NOMO-1 treated with DMSO at 0.1 percent for 48 hours (cell line): Measurements from ENCODE around the gene PPP1R12B.

Experiments
- DNase-seq: peaks from one replicate; lab custom pipeline; 2025; ENCODE audit not compliant: unreplicated experiment; lab: John Stamatoyannopoulos, UW

The PPP1R12B gene, protein sequence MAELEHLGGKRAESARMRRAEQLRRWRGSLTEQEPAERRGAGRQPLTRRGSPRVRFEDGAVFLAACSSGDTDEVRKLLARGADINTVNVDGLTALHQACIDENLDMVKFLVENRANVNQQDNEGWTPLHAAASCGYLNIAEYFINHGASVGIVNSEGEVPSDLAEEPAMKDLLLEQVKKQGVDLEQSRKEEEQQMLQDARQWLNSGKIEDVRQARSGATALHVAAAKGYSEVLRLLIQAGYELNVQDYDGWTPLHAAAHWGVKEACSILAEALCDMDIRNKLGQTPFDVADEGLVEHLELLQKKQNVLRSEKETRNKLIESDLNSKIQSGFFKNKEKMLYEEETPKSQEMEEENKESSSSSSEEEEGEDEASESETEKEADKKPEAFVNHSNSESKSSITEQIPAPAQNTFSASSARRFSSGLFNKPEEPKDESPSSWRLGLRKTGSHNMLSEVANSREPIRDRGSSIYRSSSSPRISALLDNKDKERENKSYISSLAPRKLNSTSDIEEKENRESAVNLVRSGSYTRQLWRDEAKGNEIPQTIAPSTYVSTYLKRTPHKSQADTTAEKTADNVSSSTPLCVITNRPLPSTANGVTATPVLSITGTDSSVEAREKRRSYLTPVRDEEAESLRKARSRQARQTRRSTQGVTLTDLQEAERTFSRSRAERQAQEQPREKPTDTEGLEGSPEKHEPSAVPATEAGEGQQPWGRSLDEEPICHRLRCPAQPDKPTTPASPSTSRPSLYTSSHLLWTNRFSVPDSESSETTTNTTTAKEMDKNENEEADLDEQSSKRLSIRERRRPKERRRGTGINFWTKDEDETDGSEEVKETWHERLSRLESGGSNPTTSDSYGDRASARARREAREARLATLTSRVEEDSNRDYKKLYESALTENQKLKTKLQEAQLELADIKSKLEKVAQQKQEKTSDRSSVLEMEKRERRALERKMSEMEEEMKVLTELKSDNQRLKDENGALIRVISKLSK

DNA sequence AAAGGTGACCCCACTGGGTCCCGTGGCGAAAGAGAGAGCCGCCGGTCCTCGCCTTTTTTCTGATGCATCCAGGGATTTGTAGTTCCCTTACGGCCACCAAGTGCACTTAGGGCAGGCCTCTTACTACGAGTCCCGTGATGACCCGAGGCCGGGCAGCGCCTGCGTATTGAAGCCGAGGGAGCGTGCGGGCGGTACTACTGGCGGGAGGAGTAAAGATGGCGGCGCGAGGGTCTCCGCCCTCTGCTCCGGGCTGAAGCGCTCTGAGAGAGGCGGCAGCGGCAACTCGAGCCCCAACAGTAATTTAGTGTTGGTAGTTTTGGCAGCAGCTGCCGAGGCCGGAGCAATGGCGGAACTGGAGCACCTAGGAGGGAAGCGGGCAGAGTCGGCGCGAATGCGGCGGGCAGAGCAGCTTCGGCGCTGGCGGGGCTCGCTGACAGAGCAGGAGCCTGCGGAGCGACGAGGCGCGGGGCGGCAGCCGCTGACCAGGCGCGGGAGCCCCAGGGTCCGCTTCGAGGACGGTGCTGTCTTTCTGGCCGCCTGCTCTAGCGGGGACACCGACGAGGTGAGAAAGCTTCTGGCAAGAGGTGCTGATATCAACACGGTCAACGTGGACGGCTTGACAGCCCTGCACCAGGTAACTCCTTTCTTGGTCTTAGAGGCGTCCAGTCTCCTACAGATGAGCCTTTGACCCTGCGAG lies at the start of gene PPP1R12B:
TSS of gene PPP1R12B (plus strand) at position 191 of the 697 bp plus-strand sequence. CDS start at position 344, 153 bp downstream.
- DNase-seq = peak; percentile 99

DNA sequence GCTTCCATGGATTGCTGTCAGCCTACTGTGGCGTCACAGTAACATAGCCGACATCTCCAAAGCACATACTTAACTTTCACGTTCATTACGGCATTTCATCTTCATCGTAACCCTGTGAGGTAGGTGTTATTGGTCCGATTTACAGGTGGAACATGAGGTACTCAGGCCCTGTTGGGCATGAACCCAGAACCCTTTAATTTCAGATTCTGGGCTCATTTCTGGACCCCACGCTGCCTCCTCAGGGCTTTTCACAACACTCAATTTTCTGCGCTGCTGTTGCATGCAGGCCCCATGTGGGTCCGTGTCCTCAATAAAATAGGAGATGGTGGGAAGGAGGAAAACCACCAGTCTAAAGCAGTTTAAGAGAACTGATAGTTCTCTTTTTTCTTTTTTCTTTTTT lies 46.3 kb upstream of the PPP1R12B start:
- no peak for DNase-seq

DNA sequence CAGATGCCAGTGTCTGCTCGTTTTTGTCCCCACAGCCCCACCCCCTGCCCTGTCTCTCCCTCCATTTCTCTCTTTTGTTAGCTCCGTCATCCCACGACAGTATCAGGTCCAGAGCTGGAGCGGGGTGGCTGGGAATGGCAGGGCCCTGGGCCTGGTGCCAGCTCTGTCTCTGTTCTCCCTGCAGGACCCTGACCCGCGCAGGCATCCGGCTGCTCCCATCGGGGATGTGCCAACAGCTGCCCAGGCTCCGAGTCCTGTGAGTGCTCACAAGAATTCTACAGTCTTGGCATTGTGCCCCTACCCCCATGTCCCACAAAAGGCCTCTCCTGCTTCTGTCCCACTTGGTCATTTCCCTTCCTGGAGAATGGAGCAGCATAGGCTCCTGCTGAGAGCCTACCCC lies 44.1 kb upstream of the PPP1R12B start:
- DNase-seq = no peak

DNA sequence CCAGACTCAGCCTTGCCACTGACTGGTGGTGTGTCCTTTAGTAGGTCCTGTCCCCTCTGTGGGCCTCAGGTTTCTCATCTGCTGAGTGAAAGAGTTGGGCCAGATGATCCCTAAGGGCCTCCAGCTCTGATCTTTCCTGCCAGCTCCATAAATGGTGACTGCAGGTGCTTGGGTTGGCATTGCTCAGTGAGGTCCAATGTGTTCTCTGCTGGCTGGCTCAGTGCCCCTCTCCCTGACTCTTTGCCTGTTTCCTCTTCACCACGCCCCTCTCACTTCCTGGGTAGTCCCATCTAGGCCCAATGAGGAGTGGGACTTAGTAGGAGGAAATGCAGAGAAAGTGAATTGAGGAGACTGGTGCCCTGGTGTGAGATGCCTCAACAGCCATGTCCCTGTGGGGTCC lies 43.3 kb upstream of the PPP1R12B start:
- no peak for DNase-seq

DNA sequence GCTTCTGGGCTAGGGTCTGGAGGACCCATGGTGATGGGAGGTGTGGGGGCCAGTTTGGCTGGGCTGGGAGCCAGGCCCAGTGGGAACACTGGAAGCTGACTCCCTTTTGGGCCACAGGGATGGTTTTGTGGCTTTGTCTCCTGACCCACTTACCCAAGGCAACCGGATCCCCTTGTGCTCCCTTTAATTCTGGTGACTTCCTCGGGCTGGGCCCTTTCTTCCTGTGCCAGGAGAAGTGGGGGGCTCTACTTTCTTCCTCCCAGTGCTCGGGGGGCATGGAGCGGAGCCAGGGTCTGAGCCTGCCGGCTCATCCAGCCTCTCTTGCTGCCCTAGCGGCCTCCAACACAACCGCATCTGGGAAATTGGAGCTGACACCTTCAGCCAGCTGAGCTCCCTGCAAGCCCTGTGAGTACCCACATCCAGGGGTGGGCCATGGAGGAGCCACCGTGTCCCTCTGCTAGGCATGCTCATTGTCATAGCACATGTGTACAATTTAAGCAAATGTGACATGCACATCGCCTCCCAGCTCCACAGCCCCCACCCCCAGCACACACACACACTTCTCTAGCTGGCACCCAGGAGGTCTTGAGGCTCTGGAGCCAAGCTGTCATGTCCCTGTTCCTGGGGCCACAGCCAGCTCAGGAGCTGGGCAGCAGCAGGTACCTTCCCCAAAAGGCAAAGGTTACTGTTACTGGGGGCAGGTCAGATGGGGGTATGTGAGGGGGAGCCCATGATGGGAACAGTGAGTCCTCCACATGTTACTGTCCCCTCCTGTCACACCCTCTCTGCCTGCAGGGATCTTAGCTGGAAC lies 41.8 kb upstream of the PPP1R12B start:
- no peak for DNase-seq

DNA sequence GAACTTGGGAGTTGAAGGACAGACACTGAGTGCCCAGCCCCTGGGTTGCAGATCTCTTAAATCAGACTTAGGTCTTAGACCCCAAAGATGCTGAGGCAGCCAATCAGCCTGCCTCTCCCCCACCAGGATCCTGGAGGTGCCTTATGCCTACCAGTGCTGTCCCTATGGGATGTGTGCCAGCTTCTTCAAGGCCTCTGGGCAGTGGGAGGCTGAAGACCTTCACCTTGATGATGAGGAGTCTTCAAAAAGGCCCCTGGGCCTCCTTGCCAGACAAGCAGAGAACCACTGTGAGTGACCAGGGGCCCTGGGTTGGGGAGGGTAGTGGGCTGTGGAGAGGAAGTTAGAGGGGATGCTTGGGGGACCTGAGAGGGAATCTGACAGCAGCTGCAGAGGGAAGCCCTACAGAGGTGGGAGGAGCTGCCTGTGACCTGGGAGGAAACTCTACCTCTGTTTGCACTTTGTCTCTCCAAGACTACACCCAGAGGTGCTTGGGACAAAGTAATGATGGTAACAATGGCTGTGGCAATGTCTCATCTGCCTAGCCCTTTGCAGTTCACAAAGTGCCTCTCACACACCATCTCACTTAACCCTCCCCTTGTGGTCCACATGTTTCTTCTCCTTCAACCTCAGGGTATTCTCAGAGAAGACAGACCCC lies 38.3 kb upstream of the PPP1R12B start:
- DNase-seq = no peak

DNA sequence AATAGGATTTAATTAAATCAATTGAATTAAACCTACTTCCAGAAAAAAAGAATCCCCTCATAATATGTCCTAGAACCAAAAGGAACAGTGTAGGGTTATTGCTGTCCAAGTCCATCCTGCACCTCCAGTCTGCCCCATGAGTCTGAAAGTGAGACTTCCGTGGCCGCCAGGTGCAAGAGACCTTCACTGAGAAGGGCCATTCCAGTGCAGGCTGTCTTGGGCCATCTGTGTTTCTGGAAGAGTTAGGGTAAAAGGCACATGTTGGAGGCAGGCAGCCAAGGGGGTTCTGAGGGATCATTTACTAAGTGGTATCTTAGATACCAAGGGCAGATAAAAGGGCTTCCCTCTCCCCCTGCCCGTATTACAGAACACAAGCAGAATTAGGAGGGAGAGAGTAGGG lies 37.8 kb upstream of the PPP1R12B start:
- DNase-seq = no peak

DNA sequence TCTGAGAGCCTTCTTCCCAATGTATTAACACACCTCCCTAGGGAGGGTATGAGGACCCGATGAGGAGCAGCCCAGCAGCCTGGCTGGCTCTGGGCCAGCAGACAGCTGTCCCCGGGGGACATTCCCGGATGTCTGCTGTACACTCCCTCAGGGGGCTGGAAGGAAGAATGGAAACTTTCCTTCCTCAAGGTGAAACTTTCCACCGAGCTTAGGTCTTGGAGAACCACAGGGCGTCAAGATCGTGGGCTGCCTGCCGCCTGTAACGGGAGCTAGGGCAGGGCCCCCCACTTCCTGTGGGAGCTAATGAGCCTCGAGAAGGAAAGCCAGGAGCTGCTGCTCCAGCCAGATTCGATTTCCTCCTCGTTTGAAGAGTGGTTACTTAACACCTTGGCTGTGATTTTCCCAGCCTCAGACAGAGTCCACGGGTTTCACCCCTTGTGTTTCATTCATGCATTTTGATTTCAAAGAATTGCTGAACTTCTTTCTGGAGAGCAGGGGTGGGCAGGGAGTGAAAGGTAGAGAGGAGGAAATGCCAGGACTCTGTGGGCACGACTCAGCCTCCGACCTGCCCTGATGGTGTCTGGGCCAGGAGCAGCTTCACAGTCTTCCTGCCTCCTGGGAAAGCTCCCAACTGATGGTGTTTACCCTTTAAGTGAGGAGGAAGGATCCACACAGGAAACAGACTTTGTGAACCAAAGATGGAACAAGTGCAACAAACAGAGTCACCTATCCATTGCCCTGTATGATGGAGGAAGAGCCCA lies 36.4 kb upstream of the PPP1R12B start:
- no peak for DNase-seq

DNA sequence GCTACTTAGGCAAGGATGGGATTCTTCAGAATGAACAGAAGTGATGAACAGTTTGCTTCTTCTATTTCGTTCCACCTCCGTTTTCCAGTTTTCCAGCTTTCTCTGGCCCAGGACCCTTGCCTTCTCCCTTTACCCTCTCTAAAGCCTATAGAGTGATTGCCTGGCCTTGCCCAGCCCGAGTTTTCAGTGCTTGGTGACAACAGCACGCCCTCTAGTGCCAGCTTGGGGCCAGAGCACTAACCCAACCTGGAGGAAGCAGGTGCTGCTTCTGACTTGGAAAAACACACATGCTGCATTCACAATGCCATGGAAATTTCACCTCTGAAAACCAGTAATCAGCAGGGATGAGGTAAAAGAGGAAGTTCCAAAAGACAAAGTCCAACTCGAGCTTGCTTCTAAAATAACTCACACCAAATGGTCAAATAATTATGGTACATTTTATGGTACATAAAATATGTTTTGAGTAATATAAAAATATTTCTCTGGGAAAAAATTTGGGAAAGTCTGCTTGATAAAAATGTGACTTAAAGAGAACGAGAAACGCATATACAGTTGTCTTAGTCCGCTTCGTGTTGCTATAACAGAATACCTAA lies 32.8 kb upstream of the PPP1R12B start:
- DNase-seq = peak; percentile 61

DNA sequence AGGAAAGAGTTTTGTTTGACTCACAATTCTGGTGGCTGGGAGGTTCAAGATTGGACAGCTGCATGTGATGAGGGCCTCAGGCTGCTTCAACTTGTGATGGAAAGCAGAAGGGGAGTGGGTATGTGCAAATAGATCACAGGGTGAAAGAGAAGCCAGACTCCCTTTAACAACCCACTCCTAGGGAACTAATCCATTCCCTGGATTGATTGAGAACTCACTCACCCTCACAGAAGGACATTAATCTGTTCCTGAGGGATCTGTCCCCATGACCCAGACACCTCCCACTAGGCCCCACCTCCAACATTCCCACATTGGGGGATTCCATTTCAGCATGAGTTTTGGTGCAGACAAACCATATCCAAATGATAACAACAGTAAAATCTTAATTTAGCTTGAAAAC lies 32.3 kb upstream of the PPP1R12B start:
- DNase-seq = no peak

DNA sequence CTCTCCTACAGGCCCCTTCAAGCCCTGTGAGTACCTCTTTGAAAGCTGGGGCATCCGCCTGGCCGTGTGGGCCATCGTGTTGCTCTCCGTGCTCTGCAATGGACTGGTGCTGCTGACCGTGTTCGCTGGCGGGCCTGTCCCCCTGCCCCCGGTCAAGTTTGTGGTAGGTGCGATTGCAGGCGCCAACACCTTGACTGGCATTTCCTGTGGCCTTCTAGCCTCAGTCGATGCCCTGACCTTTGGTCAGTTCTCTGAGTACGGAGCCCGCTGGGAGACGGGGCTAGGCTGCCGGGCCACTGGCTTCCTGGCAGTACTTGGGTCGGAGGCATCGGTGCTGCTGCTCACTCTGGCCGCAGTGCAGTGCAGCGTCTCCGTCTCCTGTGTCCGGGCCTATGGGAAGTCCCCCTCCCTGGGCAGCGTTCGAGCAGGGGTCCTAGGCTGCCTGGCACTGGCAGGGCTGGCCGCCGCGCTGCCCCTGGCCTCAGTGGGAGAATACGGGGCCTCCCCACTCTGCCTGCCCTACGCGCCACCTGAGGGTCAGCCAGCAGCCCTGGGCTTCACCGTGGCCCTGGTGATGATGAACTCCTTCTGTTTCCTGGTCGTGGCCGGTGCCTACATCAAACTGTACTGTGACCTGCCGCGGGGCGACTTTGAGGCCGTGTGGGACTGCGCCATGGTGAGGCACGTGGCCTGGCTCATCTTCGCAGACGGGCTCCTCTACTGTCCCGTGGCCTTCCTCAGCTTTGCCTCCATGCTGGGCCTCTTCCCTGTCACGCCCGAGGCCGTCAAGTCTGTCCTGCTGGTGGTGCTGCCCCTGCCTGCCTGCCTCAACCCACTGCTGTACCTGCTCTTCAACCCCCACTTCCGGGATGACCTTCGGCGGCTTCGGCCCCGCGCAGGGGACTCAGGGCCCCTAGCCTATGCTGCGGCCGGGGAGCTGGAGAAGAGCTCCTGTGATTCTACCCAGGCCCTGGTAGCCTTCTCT lies 30.3 kb upstream of the PPP1R12B start:
- no peak for DNase-seq

DNA sequence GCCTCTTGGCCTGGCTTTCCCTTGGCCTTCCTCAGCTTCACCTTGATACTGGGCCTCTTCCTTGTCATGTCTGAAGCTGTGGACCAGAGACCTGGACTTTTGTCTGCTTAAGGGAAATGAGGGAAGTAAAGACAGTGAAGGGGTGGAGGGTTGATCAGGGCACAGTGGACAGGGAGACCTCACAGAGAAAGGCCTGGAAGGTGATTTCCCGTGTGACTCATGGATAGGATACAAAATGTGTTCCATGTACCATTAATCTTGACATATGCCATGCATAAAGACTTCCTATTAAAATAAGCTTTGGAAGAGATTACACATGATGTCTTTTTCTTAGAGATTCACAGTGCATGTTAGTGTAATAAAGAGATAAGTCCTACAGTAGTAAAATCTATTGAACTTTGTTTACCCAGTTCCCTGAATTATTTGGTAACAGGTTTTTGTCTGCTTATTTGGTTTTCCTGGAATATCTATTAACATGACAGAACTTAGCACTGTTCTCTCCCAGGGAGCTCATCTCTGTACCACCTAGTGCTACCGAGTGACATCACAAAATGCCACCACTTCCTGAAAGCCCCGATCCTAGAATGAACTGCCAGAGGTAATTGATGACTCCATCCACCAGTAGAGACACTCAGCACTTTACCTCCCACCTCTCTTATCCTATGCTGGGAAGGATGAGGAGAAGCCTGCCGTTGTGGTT lies 29.0 kb upstream of the PPP1R12B start:
- no peak for DNase-seq

DNA sequence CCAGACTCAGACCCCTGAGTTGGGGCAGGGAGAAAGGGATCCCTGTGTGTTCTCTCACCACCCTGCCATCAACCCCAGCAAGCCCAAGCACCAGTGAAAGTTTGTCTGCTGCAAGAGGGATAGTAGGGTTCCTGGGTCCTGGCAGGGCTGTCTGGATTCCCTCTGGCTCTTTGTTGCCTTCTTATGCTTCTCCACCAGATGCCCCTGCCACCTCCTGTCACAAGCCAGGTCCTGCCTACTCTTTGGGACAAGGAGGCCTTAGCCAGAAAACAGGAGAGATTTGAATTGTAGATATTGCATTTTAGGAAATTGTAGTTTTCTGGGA lies 28.5 kb upstream of the PPP1R12B start:
- no peak for DNase-seq

DNA sequence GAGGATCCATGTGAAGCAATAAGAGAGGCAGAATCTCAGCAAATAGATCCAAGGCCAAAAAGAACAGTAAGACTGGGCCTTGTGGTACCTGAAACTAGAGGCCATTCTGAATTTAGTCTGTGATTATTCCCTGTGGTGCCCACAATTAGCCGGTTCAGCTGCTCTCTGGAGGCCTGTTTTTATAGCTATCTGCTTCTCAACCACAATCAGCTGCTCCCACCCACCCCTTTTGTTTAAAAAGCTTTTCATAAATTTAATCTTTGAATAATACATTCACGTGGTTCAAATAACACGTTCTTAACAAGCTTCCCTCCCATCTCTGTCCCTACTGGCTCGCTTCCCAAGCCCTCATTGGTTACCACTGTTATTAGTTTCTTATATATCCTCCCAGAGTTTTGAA lies 24.8 kb upstream of the PPP1R12B start:
- DNase-seq = no peak

DNA sequence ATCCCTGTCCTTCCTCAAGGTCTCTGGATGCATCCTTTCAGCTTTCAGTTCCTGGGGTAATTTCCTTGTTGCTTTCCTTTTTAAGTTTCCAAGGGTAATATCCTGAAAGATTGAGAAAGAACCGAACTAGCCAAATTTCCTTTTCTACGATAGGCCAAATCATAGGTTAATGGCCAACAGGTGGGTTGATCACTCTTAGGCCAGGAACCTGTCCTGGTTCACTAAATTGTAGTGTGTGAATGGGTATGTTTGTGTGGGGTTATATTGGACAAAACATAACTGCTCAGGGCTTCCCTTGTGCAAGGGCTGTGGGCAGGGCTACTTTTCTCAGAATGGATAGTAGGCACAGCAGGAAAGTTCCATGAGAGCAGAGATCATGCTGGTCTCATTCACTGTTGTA lies 23.9 kb upstream of the PPP1R12B start:
- no peak for DNase-seq

DNA sequence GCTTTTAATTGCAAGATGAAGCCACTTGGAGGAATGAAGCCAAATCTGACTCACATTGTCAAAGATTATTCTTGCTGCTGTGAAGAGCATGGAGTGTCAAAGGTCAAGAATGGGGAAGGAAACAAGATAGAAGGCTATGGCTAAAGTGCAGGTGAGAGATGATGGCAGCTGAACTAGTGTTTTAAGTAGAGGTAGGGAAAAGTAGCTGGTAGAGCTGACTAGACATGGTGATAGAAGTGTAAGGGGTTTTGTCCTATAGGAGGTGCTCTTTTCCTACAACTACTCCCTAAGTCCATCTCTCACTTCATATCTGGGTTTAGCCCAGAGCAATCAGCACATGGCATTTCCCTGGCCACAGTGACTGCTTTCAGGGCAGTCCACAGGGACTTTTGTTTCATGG lies 18.6 kb upstream of the PPP1R12B start:
- DNase-seq = no peak

DNA sequence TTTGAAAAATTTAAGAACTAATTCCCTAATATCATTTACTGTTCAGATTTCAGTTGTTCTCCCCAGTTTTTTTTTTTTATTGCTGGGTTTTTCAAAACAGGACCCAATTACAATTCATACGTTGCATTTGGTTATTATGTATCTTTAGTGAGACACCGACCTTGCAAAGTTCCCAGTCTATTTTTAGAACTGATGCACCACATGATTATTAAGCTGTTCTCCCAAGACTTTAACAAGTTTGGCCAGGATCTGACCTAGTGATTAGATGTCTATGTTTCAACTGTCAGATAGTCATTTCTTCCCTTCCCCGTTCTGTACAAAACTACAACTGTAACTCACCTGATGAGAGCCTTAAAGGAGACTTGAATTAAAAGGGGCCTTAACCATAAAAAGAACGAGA lies 14.6 kb upstream of the PPP1R12B start:
- no peak for DNase-seq
